ENCODE measurements around the gene HLTF. TPM values are rescaled to one million over a fixed set of nuclear protein-coding genes. Genes with fewer than 3 reads are reported as not detected.

Gene HLTF
- total and polyA plus RNA-seq, 2 of the 4 experiments (the other 2 are of a cell fraction): 12.6 to 39.1 TPM

DNA sequence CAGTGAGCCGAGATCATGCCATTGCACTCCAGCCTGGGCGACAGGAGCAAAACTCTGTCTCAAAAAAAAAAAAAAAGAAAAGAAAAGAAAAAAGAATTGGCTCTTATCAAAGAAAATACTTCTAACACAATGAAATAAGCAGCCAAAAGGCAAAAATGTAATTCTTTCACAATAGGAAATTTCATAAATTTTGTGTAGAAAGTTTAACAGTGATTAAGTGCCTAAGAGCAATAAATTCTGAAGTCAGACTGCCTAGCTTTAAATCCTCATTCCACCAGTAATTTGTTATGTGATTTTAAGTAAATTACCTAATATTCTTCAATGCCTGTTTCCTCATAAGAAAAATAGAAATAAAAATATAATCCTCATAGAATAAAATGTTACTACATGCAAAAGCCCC lies 24.6 kb downstream of the HLTF start:
- no peak for ATAC-seq (ENCODE audit: low read depth)

More for the DNA sequence above, 24.6 kb downstream of the HLTF start:
- no peak overlapping the region for H2BK120ac ChIP-seq (ENCODE audit: low read depth, low read length)
- H2BK20ac ChIP-seq (ENCODE audit: low read depth, low read length): no peak overlapping the region
- no peak overlapping the region for H2AFZ ChIP-seq (replicated peaks; ENCODE audit: low read length, poor library complexity)
- H3K14ac ChIP-seq (replicated peaks; ENCODE audit: low read depth, low read length): no peak overlapping the region
- H3K23ac ChIP-seq (ENCODE audit: low read depth, low read length): no peak overlapping the region
- H3K36me3 ChIP-seq (ENCODE audit: control insufficient read depth, insufficient read depth, low read length): peaks cover 10% of the 10 kb centered on the region
- H2BK15ac ChIP-seq (ENCODE audit: low read depth, low read length): no peak overlapping the region
- H3K79me1 ChIP-seq (ENCODE audit: low read depth in 1 of 2, low read length in 2 of 2): no peaks in the 10 kb centered on the region
- H3K27ac ChIP-seq (ENCODE audit: insufficient read depth, low read length): no peak overlapping the region
- H4K8ac ChIP-seq (ENCODE audit: low read depth in 2 of 2, low read length in 2 of 2): no peak overlapping the region
- H3K18ac ChIP-seq (ENCODE audit: low read depth, low read length): no peak overlapping the region
- TF ChIP-seq POLR2A (IDR thresholded peaks at IDR 0.05; ENCODE audit: low read depth, low read length) (no peak), MAFK (IDR thresholded peaks at IDR 0.05; ENCODE audit: low read depth, low read length) (no peak), MXI1 (IDR thresholded peaks at IDR 0.05; ENCODE audit: borderline replicate concordance, low read depth, low read length) (no peak), RFX5 (IDR thresholded peaks at IDR 0.05; ENCODE audit: low read depth, low read length) (no peak), RCOR1 (IDR thresholded peaks at IDR 0.05; ENCODE audit: insufficient replicate concordance, low read length) (no peak), BHLHE40 (IDR thresholded peaks at IDR 0.05; ENCODE audit: low read depth, low read length) (no peak), SMC3 (IDR thresholded peaks at IDR 0.05; ENCODE audit: low read depth, low read length) (no peak), FOS (IDR thresholded peaks at IDR 0.05; ENCODE audit: low read depth, low read length) (no peak), CEBPB (IDR thresholded peaks at IDR 0.05; ENCODE audit: low read depth, low read length) (no peak), RAD21 (IDR thresholded peaks at IDR 0.05; ENCODE audit: low read length) (no peak), NFE2L2 (IDR thresholded peaks at IDR 0.05; ENCODE audit: low read depth, low read length) (no peak)
- TF ChIP-seq, protein P1, sequence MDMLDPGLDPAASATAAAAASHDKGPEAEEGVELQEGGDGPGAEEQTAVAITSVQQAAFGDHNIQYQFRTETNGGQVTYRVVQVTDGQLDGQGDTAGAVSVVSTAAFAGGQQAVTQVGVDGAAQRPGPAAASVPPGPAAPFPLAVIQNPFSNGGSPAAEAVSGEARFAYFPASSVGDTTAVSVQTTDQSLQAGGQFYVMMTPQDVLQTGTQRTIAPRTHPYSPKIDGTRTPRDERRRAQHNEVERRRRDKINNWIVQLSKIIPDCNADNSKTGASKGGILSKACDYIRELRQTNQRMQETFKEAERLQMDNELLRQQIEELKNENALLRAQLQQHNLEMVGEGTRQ (IDR thresholded peaks at IDR 0.05; ENCODE audit: low read depth, low read length): no peak
- TF ChIP-seq, protein P2, sequence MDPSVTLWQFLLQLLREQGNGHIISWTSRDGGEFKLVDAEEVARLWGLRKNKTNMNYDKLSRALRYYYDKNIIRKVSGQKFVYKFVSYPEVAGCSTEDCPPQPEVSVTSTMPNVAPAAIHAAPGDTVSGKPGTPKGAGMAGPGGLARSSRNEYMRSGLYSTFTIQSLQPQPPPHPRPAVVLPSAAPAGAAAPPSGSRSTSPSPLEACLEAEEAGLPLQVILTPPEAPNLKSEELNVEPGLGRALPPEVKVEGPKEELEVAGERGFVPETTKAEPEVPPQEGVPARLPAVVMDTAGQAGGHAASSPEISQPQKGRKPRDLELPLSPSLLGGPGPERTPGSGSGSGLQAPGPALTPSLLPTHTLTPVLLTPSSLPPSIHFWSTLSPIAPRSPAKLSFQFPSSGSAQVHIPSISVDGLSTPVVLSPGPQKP (IDR thresholded peaks at IDR 0.05; ENCODE audit: borderline replicate concordance, low read depth, low read length): no peak
- TF ChIP-seq, protein P3, sequence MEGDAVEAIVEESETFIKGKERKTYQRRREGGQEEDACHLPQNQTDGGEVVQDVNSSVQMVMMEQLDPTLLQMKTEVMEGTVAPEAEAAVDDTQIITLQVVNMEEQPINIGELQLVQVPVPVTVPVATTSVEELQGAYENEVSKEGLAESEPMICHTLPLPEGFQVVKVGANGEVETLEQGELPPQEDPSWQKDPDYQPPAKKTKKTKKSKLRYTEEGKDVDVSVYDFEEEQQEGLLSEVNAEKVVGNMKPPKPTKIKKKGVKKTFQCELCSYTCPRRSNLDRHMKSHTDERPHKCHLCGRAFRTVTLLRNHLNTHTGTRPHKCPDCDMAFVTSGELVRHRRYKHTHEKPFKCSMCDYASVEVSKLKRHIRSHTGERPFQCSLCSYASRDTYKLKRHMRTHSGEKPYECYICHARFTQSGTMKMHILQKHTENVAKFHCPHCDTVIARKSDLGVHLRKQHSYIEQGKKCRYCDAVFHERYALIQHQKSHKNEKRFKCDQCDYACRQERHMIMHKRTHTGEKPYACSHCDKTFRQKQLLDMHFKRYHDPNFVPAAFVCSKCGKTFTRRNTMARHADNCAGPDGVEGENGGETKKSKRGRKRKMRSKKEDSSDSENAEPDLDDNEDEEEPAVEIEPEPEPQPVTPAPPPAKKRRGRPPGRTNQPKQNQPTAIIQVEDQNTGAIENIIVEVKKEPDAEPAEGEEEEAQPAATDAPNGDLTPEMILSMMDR (conservative IDR thresholded peaks at IDR 0.05; ENCODE audit: low read depth, low read length): no peak
- H3K4me1 ChIP-seq (ENCODE audit: control insufficient read depth, insufficient read depth, low read length): no peaks in the 10 kb centered on the region
- no peaks in the 10 kb centered on the region for H3K9me3 ChIP-seq (ENCODE audit: control insufficient read depth, insufficient read depth, low read length)
- no TSS peak for BruUV-seq (replicated peaks)
- WGBS, 2 experiments (ENCODE audit: extremely low coverage in 2 of 2, insufficient read length in 1 of 2): no CpG with 5 or more reads among the region's 2 CpGs
- H3K4ac ChIP-seq (ENCODE audit: low read depth, low read length): no peak overlapping the region
- H4K5ac ChIP-seq (ENCODE audit: low read depth, low read length): no peak overlapping the region
- H2BK5ac ChIP-seq (ENCODE audit: low read depth, low read length, poor library complexity, severe bottlenecking): no peak overlapping the region
- H3K9ac ChIP-seq (ENCODE audit: low read depth, low read length): no peak overlapping the region
- no peak overlapping the region for H4K91ac ChIP-seq (ENCODE audit: insufficient read depth, low read depth, low read length)
- H3K4me2 ChIP-seq (ENCODE audit: low read depth, low read length): no peak overlapping the region
- intact Hi-C loops (cut with micrococcal nuclease): no loop called here
- H4K20me1 ChIP-seq (ENCODE audit: insufficient read depth, low read length): no peaks in the 10 kb centered on the region
- no peak overlapping the region for H3K56ac ChIP-seq (ENCODE audit: extremely low read depth, insufficient read depth, low read length)
- H3K27me3 ChIP-seq (ENCODE audit: control insufficient read depth, insufficient read depth, low read length): no peaks in the 10 kb centered on the region
- CTCF ChIA-PET: no interaction called here
- dilution Hi-C loops (cut with HindIII; ENCODE audit: low sequenced_read_pairs, unreplicated experiment): no loop called here
- H2AK9ac ChIP-seq (replicated peaks; ENCODE audit: low read depth, low read length, poor library complexity): no peak overlapping the region
- no peak for DNase-seq
- H2AK5ac ChIP-seq (ENCODE audit: low read depth, low read length): no peak overlapping the region
- in situ Hi-C loops (cut with MboI; ENCODE audit: low sequenced_read_pairs): no loop called here
- H3K4me3 ChIP-seq (ENCODE audit: insufficient read depth, low read depth, low read length): no peak overlapping the region
- no peaks in the 10 kb centered on the region for H3K9me1 ChIP-seq (ENCODE audit: insufficient read depth, low read length)
- POLR2A ChIA-PET (ENCODE audit: unreplicated experiment): no interaction called here

Data from IMR-90 (cell line).